ENCODE results near the gene TTBK1.

The TTBK1 gene

GRCh38 chr6:43296780-43297497, 53.7 kb downstream of the TTBK1 start:
- TF ChIP-seq GABPA (IDR thresholded peaks at IDR 0.05; ENCODE audit: low read depth) (no peak), SPI1 (IDR thresholded peaks at IDR 0.05; ENCODE audit: borderline replicate concordance, low read depth) (no peak), CTCF (IDR thresholded peaks at IDR 0.05; ENCODE audit: insufficient read depth, low read length) (no peak), REST (IDR thresholded peaks at IDR 0.05; ENCODE audit: insufficient replicate concordance, low read depth) (no peak), POLR2AphosphoS5 (IDR thresholded peaks at IDR 0.05; ENCODE audit: low read depth) (no peak)
- Histone ChIP-seq H3K4me3 (replicated peaks; ENCODE audit: insufficient read depth, low read length) (no peak overlapping the region), H3K27ac (replicated peaks) (no peak overlapping the region), H3K27me3 (ENCODE audit: insufficient read depth, poor library complexity, severe bottlenecking) (peaks cover 10% of the 10 kb centered on the region)
- no peak for DNase-seq (ENCODE audit: low read depth in 1 of 2, low spot score in 1 of 2)

- no peak for DNase-seq (ENCODE audit: low read depth in 1 of 2, low spot score in 1 of 2)
- H3K27me3 ChIP-seq (ENCODE audit: insufficient read depth, poor library complexity, severe bottlenecking) = peaks cover 10% of the 10 kb centered on the region
- TF ChIP-seq POLR2AphosphoS5 (IDR thresholded peaks at IDR 0.05; ENCODE audit: low read depth) = no peak
- no peak for TF ChIP-seq GABPA (IDR thresholded peaks at IDR 0.05; ENCODE audit: low read depth)
- no peak for TF ChIP-seq CTCF (IDR thresholded peaks at IDR 0.05; ENCODE audit: insufficient read depth, low read length)
- TF ChIP-seq SPI1 (IDR thresholded peaks at IDR 0.05; ENCODE audit: borderline replicate concordance, low read depth) = no peak
- no peak for TF ChIP-seq REST (IDR thresholded peaks at IDR 0.05; ENCODE audit: insufficient replicate concordance, low read depth)
- no peak within 1 kb of the TSS for H3K4me3 ChIP-seq (replicated peaks; ENCODE audit: insufficient read depth, low read length)
- no peak within 1 kb of the TSS for H3K27ac ChIP-seq (replicated peaks)
These were observed 54.6 kb downstream of the TTBK1 start, which contains the start of gene SLC22A7 for GRCh38 chr6:43297644-43298564. Gene SLC22A7, plus strand, starts transcription at chr6:43298260. Its CDS starts 99 bp downstream, at chr6:43298359.

- DNase-seq (ENCODE audit: low read depth in 1 of 2, low spot score in 1 of 2) = no peak
- Histone ChIP-seq H3K27me3 (ENCODE audit: insufficient read depth, poor library complexity, severe bottlenecking) (peaks cover 10% of the 10 kb centered on the region), H3K4me3 (replicated peaks; ENCODE audit: insufficient read depth, low read length) (no peak overlapping the region), H3K27ac (replicated peaks) (no peak overlapping the region)
- TF ChIP-seq REST (IDR thresholded peaks at IDR 0.05; ENCODE audit: insufficient replicate concordance, low read depth) (no peak), SPI1 (IDR thresholded peaks at IDR 0.05; ENCODE audit: borderline replicate concordance, low read depth) (no peak), CTCF (IDR thresholded peaks at IDR 0.05; ENCODE audit: insufficient read depth, low read length) (no peak), POLR2AphosphoS5 (IDR thresholded peaks at IDR 0.05; ENCODE audit: low read depth) (no peak), GABPA (IDR thresholded peaks at IDR 0.05; ENCODE audit: low read depth) (no peak)
These were observed 55.5 kb downstream of the TTBK1 start for GRCh38 chr6:43298565-43299337.
